Cardiac fibroblast (primary cell): ENCODE measurements around the gene KRT20.

Experiments
- DNase-seq, 2 donors: peaks; one replicate each; pipeline versions ENCODE4 v3.0.0 to v3.0.0-alpha.2; 2010; ENCODE audit warnings: low read depth in 2 of 2
- H3K4me3 ChIP-seq, 2 donors: replicated peaks in 1 of 2; 1 replicate in 1 of 2; 2 replicates in 1 of 2; pipeline ENCODE4 v1.5.1; 2011; ENCODE audit warnings: low read depth in 2 of 2, low read length in 2 of 2, mild to moderate bottlenecking in 2 of 2, moderate library complexity in 1 of 2
- CTCF ChIP-seq: IDR thresholded peaks from one replicate; pipeline ENCODE4 v1.5.1; 2011; ENCODE audit warnings: low read depth, mild to moderate bottlenecking, low read length, inconsistent platforms

Gene KRT20

GRCh38 chr17:40848583-40849235, 36.3 kb downstream of the KRT20 start:
- no peak for DNase-seq

GRCh38 chr17:40846515-40847144, 38.4 kb downstream of the KRT20 start:
- no peak for DNase-seq
- no peak overlapping the region for H3K4me3 ChIP-seq
- no peak for TF ChIP-seq CTCF

More at GRCh38 chr17:40848583-40849235, 36.3 kb downstream of the KRT20 start:
- no peak for TF ChIP-seq CTCF
- no peak overlapping the region for H3K4me3 ChIP-seq

- H3K4me3 ChIP-seq = no peak overlapping the region
- TF ChIP-seq CTCF = no peak
- no peak for DNase-seq
These were observed 40.4 kb downstream of the KRT20 start for GRCh38 chr17:40844671-40845107.

- no peak for TF ChIP-seq CTCF
- H3K4me3 ChIP-seq = no peak overlapping the region
- DNase-seq = no peak
These were observed 41.8 kb downstream of the KRT20 start for GRCh38 chr17:40843242-40843641.

- DNase-seq = no peak
These were observed 43.8 kb downstream of the KRT20 start for GRCh38 chr17:40841246-40841645.

GRCh38 chr17:40839194-40839593, 45.8 kb downstream of the KRT20 start:
- no peak for TF ChIP-seq CTCF
- DNase-seq = no peak
- no peak overlapping the region for H3K4me3 ChIP-seq

More at GRCh38 chr17:40841246-40841645, 43.8 kb downstream of the KRT20 start:
- no peak overlapping the region for H3K4me3 ChIP-seq
- no peak for TF ChIP-seq CTCF
